B cell (primary cell): Measurements from ENCODE around the gene MRTFA. TPM values are rescaled to one million over a fixed set of nuclear protein-coding genes. Genes with fewer than 3 reads are reported as not detected.
A peak's percentile ranks its signal among the peaks of the same experiment; 100 is the strongest.
"Not testable (repeated sequence)": the region's sequence is repeated elsewhere in the genome, so short reads cannot be mapped to it uniquely, and the experiment has no call there.

Experiments used
- ATAC-seq: fragments of 200-7000 bp; cut with Tn5 transposase; one replicate; pipeline ENCODE4 v1.10.0; 2021; ENCODE audit warnings: low read depth, mild to moderate bottlenecking, moderate number of reproducible peaks, moderate library complexity
- CTCF ChIA-PET: fragments of 350-600 bp; sonication (Branson Sonifier 250); formaldehyde crosslinking; loops from one replicate; lab custom pipeline; 2021; ENCODE audit warnings: antibody characterized with exemption, inconsistent platforms; lab: Charles Lee
- POLR2A ChIA-PET: fragments of 350-600 bp; sonication (Branson Sonifier 250); formaldehyde crosslinking; loops from one replicate; lab custom pipeline; 2021; ENCODE audit warnings: antibody characterized with exemption; lab: Charles Lee
- DNase-seq: peaks from one replicate; pipeline ENCODE4 v3.0.0; 2013
- H2AFZ ChIP-seq: 2 replicates; pipeline ENCODE4 v1.6.1; 2012; ENCODE audit warnings: mild to moderate bottlenecking, low read depth, low read length; ENCODE audit not compliant: insufficient read depth, poor library complexity, severe bottlenecking
- H3K27ac ChIP-seq, 2 donors: 1 replicate in 1 of 2; 2 replicates in 1 of 2; pipeline ENCODE4 v1.5.1; 2012 to 2013; ENCODE audit warnings: low read length in 2 of 2, mild to moderate bottlenecking in 2 of 2, moderate library complexity in 1 of 2
- H3K27me3 ChIP-seq, 4 experiments: fragments of 200-600 bp in 1 of 4; sonication (generic) in 1 of 4; replicated peaks in 1 of 4; 1 replicate in 2 of 4; 2 replicates in 2 of 4; pipeline versions ENCODE4 v1.6.1 to v1.7.0; 2013 to 2016; ENCODE audit warnings: low read length in 3 of 4, mild to moderate bottlenecking in 2 of 4, mixed read lengths in 1 of 4, moderate library complexity in 1 of 4; ENCODE audit not compliant: insufficient read depth in 4 of 4, control insufficient read depth in 3 of 4; ENCODE audit errors: control extremely low read depth in 1 of 4
- H3K36me3 ChIP-seq, 2 experiments: replicated peaks in 1 of 2; 1 replicate in 1 of 2; 2 replicates in 1 of 2; pipeline versions ENCODE4 v1.6.1 to v1.7.1; 2013; ENCODE audit warnings: low read length in 1 of 2; ENCODE audit not compliant: insufficient read depth in 2 of 2, control insufficient read depth in 1 of 2; ENCODE audit errors: control extremely low read depth in 1 of 2, extremely low read depth in 1 of 2
- H3K4me1 ChIP-seq, 2 donors: fragments of 200-600 bp in 1 of 2; sonication (generic) in 1 of 2; 1 replicate in 1 of 2; 2 replicates in 1 of 2; pipeline versions ENCODE4 v1.5.1 to v1.6.1; 2013 to 2017; ENCODE audit warnings: low read length in 2 of 2; ENCODE audit not compliant: control insufficient read depth in 2 of 2, insufficient read depth in 2 of 2
- H3K4me2 ChIP-seq: replicated peaks from 2 replicates; pipeline ENCODE3; 2012; ENCODE audit warnings: mild to moderate bottlenecking, low read depth, low read length; ENCODE audit not compliant: poor library complexity, severe bottlenecking
- H3K4me3 ChIP-seq, 5 experiments: fragments of 200-600 bp in 1 of 5; sonication (generic) in 1 of 5; 1 replicate in 3 of 5; 2 replicates in 2 of 5; pipeline versions ENCODE4 v1.5.1 to v1.7.0; 2011 to 2016; ENCODE audit warnings: low read length in 4 of 5, mild to moderate bottlenecking in 4 of 5, low read depth in 2 of 5, control low read depth in 1 of 5, moderate library complexity in 1 of 5; ENCODE audit not compliant: insufficient read depth in 1 of 5; ENCODE audit errors: control extremely low read depth in 1 of 5, extremely low read depth in 1 of 5
- H3K79me2 ChIP-seq: fragments of 200-600 bp; sonication (generic); one replicate; pipeline ENCODE4 v1.6.0; 2016; ENCODE audit warnings: low read length; ENCODE audit not compliant: control insufficient read depth, insufficient read depth
- H3K9ac ChIP-seq: fragments of 200-600 bp; sonication (generic); 2 replicates; pipeline ENCODE4 v1.6.1; 2017; ENCODE audit warnings: mild to moderate bottlenecking, low read length, moderate library complexity
- H3K9me3 ChIP-seq, 3 donors: one replicate each; pipeline versions ENCODE4 v1.6.1 to v1.7.1; 2013; ENCODE audit warnings: low read length in 2 of 3; ENCODE audit not compliant: control insufficient read depth in 2 of 3, insufficient read depth in 1 of 3; ENCODE audit errors: control extremely low read depth in 1 of 3
- H4K20me1 ChIP-seq: 2 replicates; pipeline ENCODE4 v1.6.0; 2012; ENCODE audit warnings: mild to moderate bottlenecking, low read length; ENCODE audit not compliant: insufficient read depth, control insufficient read depth, poor library complexity, severe bottlenecking
- H3K27ac Mint-ChIP-seq: one replicate; pipeline ENCODE4 v1.8.0; 2021; ENCODE audit warnings: mixed read lengths
- H3K27me3 Mint-ChIP-seq: one replicate; pipeline ENCODE4 v1.8.0; 2021; ENCODE audit warnings: mixed read lengths
- H3K4me1 Mint-ChIP-seq: one replicate; pipeline ENCODE4 v1.8.0; 2021; ENCODE audit warnings: mixed read lengths
- H3K4me3 Mint-ChIP-seq: one replicate; pipeline ENCODE4 v1.8.0; 2021; ENCODE audit warnings: mixed read lengths
- H3K9me3 Mint-ChIP-seq: one replicate; pipeline ENCODE4 v1.8.0; 2022; ENCODE audit warnings: mixed read lengths; ENCODE audit not compliant: insufficient read depth
- CTCF ChIP-seq: fragments of 200-600 bp; IDR thresholded peaks from one replicate; pipeline ENCODE4 v1.8.0; 2022; ENCODE audit warnings: antibody characterized with exemption, mild to moderate bottlenecking
- EZH2 ChIP-seq: IDR thresholded peaks from 2 replicates; pipeline ENCODE4 v1.6.1; 2012; ENCODE audit warnings: borderline replicate concordance, low read depth, mild to moderate bottlenecking, moderate library complexity, low read length; ENCODE audit not compliant: insufficient read depth, poor library complexity, severe bottlenecking
- WGBS: methylation state at CpG from one replicate; pipeline ENCODE4 v1.1.5; 2013; ENCODE audit warnings: missing lambda C conversion rate; ENCODE audit not compliant: insufficient coverage; 5-methylcytosine and 5-hydroxymethylcytosine counted together
- intact Hi-C: fragments of 100-400 bp; cut with micrococcal nuclease; formaldehyde crosslinking; loops from one replicate; pipeline ENCODE4 v1.10.0; 2022
- polyA plus RNA-seq: library from polyadenylated mRNA; depleted of rRNA; stranded (reverse); fragments of >200 nt; gene quantifications from 2 replicates; pipeline ENCODE4 v1.2.3, GENCODE V29; 2012
- total RNA-seq, 2 donors: library from RNA; stranded (reverse); fragments of 120-200 nt in 1 of 2; gene quantifications; 1 replicate in 1 of 2; 2 replicates in 1 of 2; pipeline versions ENCODE4 v1.2.3 to v1.2.4, GENCODE V29; 2013 to 2022

Gene MRTFA
- total and polyA plus RNA-seq, 2 donors (not counting 1 experiment from before 2014, with no cell fraction given) = 28.9 to 82.6 TPM

- Histone ChIP-seq H4K20me1 (no peaks in the 10 kb centered on the region), H3K36me3 (no peaks in the 10 kb centered on the region), H3K27me3 (no peaks in the 10 kb centered on the region), H3K4me3 (no peak overlapping the region), H3K4me1 (peaks cover 0 to 8% of the 10 kb centered on the region in 2 donors), H3K27ac (peak overlapping the region in 1 of 2 donors; percentile 59), H3K9ac (no peak overlapping the region), H3K9me3 (no peaks in the 10 kb centered on the region), H3K4me2 (no peak overlapping the region), H3K79me2 (peaks cover 25% of the 10 kb centered on the region), H2AFZ (no peak overlapping the region)
- intact Hi-C loops = no loop called here
- no peaks in the 10 kb centered on the region for H3K27me3 Mint-ChIP-seq
- no peak for DNase-seq
- ChIA-PET POLR2A (no interaction called here), CTCF (interaction anchor here (0.6 to 1.5 kb wide), 6 partner anchors 9 to 21 kb away, joined by 3 to 4 read pairs (median 3); no protein-coding TSS in a partner anchor)
- H3K27ac Mint-ChIP-seq = peak overlapping the region; percentile 48
- H3K4me3 Mint-ChIP-seq = no peak overlapping the region
- no CpG with 5 or more reads among the region's 3 CpGs for WGBS
- H3K9me3 Mint-ChIP-seq = no peaks in the 10 kb centered on the region
- TF ChIP-seq EZH2 (no peak), CTCF (no peak)
- ATAC-seq = no peak
- H3K4me1 Mint-ChIP-seq = peaks cover 17% of the 10 kb centered on the region
Measured at GRCh38 chr22:40504285-40505249, 132.0 kb downstream of the MRTFA start.

- no peak overlapping the region for H3K27ac ChIP-seq
- intact Hi-C loops = no loop called here
- ATAC-seq = no peak
- H3K27me3 ChIP-seq = no peaks in the 10 kb centered on the region
- no peaks in the 10 kb centered on the region for H4K20me1 ChIP-seq
- peaks cover 0 to 8% of the 10 kb centered on the region in 2 donors for H3K4me1 ChIP-seq
- H3K9me3 ChIP-seq = no peaks in the 10 kb centered on the region
- H3K4me3 ChIP-seq = no peak overlapping the region
- no peak overlapping the region for H3K4me2 ChIP-seq
- TF ChIP-seq EZH2 (no peak), CTCF (no peak)
- Mint-ChIP-seq H3K9me3 (no peaks in the 10 kb centered on the region), H3K4me1 (peaks cover 14% of the 10 kb centered on the region), H3K27ac (no peak overlapping the region), H3K27me3 (no peaks in the 10 kb centered on the region), H3K4me3 (no peak overlapping the region)
- no peak overlapping the region for H2AFZ ChIP-seq
- no peak overlapping the region for H3K9ac ChIP-seq
- peaks cover 22% of the 10 kb centered on the region for H3K79me2 ChIP-seq
- ChIA-PET CTCF (interaction anchor here (0.6 to 1.4 kb wide), 4 partner anchors 22 to 98 kb away, joined by 3 read pairs; no protein-coding TSS in a partner anchor), POLR2A (no interaction called here)
- no peaks in the 10 kb centered on the region for H3K36me3 ChIP-seq
- no peak for DNase-seq
- WGBS = 100% methylated on average over 1 of the region's 1 CpG
Measured at GRCh38 chr22:40502919-40503318, 133.6 kb downstream of the MRTFA start.

GRCh38 chr22:40500465-40500786, 136.1 kb downstream of the MRTFA start:
- WGBS = no CpG with 5 or more reads among the region's 5 CpGs
- peaks cover 14% of the 10 kb centered on the region for H3K4me1 Mint-ChIP-seq
- H3K27ac Mint-ChIP-seq, intact Hi-C loops, H3K27me3 ChIP-seq, H3K9me3 ChIP-seq, H2AFZ ChIP-seq, H3K4me3 Mint-ChIP-seq, H3K9ac ChIP-seq, H3K4me3 ChIP-seq, CTCF ChIA-PET, H3K36me3 ChIP-seq, H3K4me2 ChIP-seq, H3K27ac ChIP-seq, H3K4me1 ChIP-seq, H3K9me3 Mint-ChIP-seq, ATAC-seq, H4K20me1 ChIP-seq, H3K27me3 Mint-ChIP-seq, DNase-seq, POLR2A ChIA-PET: not testable (repeated sequence)
- H3K79me2 ChIP-seq = peaks cover 11% of the 10 kb centered on the region
